Measurements from ENCODE around the gene COL6A2.

COL6A2 gene

DNA sequence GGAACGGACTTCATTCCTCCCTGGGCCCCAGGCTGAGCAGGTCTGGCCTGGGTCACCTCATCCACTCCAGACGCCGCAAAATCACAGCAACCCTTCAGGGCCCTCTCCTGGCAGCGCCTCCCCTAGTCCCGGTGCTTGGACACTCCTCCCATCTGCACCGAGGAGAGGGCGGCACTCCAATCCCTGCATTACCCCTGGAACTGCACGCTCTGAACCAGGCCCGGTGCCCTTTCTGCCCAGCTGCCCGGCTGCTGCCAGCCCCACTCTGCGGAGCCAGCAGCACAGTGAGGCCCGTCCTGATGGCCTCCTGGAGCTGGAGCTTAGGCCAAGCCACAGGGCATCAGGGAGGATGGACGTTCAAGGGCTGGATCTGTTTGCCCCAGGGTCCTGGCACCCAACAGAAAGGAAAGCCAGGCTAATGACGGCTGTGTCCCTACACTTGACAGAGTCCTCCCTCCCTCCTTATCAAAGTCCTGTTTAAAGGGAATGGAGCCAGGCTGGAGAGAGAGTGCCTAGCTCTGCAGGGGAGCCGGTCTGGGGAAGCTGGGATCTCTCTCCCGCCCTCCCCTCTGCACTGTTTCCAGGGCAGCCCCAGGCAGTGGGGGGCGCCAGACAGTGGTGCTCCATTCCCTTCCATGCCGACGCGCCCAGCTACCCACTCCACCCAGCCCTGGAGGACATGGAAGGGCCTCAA is 12.7 kb downstream of the COL6A2 start:
- TF ChIP-seq, protein P1, sequence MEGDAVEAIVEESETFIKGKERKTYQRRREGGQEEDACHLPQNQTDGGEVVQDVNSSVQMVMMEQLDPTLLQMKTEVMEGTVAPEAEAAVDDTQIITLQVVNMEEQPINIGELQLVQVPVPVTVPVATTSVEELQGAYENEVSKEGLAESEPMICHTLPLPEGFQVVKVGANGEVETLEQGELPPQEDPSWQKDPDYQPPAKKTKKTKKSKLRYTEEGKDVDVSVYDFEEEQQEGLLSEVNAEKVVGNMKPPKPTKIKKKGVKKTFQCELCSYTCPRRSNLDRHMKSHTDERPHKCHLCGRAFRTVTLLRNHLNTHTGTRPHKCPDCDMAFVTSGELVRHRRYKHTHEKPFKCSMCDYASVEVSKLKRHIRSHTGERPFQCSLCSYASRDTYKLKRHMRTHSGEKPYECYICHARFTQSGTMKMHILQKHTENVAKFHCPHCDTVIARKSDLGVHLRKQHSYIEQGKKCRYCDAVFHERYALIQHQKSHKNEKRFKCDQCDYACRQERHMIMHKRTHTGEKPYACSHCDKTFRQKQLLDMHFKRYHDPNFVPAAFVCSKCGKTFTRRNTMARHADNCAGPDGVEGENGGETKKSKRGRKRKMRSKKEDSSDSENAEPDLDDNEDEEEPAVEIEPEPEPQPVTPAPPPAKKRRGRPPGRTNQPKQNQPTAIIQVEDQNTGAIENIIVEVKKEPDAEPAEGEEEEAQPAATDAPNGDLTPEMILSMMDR (IDR thresholded peaks at IDR 0.05; ENCODE audit: low read depth, low read length) = no peak
- no peak for DNase-seq (ENCODE audit: low read depth in 2 of 2)
- H3K4me3 ChIP-seq (replicated peaks in 1 of 2; ENCODE audit: low read depth in 2 of 2, low read length in 2 of 2) = no peak overlapping the region

DNA sequence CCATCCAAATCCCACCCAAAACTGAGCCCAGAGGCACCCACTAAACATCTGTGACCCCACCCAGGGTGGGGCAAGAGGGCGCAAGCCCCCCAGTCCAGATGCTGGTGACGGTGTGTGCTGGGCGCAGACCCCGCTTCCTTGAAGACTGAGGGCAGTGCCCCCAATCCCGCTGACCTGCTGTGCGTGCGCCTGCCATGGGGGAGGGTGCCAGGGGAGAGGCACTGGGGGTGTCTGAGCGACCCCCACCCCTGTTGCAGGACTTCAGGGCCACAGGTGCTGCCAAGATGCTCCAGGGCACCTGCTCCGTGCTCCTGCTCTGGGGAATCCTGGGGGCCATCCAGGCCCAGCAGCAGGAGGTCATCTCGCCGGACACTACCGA is 13.3 kb downstream of the COL6A2 start:
- no peak for DNase-seq (ENCODE audit: low read depth in 2 of 2)
- TF ChIP-seq, protein P1 (IDR thresholded peaks at IDR 0.05; ENCODE audit: low read depth, low read length) = no peak
- no peak overlapping the region for H3K4me3 ChIP-seq (replicated peaks in 1 of 2; ENCODE audit: low read depth in 2 of 2, low read length in 2 of 2)

DNA sequence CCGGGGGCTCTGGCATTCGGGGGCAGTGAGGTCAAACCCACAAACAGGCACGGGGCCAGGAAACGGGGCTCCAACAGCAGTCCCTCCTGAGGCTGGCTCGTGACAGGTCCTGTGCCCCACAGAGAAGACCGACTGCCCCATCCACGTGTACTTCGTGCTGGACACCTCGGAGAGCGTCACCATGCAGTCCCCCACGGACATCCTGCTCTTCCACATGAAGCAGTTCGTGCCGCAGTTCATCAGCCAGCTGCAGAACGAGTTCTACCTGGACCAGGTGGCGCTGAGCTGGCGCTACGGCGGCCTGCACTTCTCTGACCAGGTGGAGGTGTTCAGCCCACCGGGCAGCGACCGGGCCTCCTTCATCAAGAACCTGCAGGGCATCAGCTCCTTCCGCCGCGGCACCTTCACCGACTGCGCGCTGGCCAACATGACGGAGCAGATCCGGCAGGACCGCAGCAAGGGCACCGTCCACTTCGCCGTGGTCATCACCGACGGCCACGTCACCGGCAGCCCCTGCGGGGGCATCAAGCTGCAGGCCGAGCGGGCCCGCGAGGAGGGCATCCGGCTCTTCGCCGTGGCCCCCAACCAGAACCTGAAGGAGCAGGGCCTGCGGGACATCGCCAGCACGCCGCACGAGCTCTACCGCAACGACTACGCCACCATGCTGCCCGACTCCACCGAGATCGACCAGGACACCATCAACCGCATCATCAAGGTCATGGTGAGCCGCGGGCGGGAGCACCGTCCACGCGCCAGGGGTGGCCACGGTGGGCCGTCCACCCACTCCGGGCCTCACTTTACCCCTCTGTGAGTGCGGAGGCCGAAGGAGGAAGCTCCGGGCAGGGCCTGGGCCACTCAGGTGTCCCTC is 14.2 kb downstream of the COL6A2 start:
- TF ChIP-seq, protein P1 (IDR thresholded peaks at IDR 0.05; ENCODE audit: low read depth, low read length) = no peak
- DNase-seq (ENCODE audit: low read depth in 2 of 2) = no peak
- H3K4me3 ChIP-seq (replicated peaks in 1 of 2; ENCODE audit: low read depth in 2 of 2, low read length in 2 of 2) = no peak overlapping the region

DNA sequence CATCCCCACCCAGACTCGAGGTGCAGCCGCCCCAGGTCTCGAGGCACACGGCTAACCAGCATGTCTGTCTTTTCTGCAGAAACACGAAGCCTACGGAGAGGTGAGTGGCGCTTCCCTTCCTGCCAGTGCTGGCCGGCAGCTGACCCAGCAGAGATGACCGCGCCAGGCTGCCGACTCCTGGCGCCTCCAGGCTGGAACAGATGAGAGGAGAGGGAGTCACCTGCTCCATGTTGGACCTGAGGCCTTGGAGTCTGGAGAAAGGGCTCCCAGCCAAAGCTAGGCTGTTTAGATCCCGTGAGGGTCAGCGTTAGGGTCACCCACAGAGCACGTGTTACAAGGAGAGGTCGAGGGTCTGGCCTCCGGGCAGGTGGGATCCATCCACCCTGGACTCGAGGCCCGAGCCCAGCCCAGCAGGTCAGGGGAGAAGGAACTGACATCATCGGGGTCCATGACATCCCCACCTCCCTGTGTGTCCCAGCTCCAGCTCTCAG is 14.9 kb downstream of the COL6A2 start:
- TF ChIP-seq, protein P1 (IDR thresholded peaks at IDR 0.05; ENCODE audit: low read depth, low read length) = no peak
- no peak for DNase-seq (ENCODE audit: low read depth in 2 of 2)
- H3K4me3 ChIP-seq (replicated peaks in 1 of 2; ENCODE audit: low read depth in 2 of 2, low read length in 2 of 2) = no peak overlapping the region

DNA sequence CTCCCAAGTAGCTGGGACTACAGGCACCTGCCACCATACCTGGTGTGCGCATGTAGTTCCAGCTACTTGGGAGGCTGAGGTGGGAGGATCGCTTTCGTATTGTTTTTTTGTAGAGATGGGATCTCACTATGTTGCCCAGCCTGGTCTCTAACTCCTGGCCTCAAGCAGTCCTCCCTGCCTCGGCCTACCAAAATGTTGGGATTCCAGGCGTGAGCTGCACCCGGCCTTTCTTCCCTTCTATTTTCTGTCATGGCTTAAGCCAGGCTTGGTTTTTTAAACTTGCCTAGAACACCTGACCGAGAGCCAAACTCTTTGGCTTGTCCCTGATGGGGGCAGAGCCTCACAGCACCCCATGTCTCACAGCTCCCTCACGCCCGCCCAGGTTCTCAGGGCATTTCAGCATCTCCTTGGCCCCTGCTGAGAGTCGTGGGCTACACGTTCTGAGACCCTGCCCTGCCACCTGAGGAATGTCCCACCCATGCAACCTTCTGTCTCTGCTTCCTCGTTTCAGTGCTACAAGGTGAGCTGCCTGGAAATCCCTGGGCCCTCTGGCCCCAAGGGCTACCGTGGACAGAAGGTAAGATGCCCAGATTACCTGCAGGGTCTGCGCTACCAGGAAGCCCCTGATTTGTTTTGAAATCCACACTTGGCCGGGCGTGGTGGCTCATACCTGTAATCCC is 15.7 kb downstream of the COL6A2 start:
- no peak overlapping the region for H3K4me3 ChIP-seq (replicated peaks in 1 of 2; ENCODE audit: low read depth in 2 of 2, low read length in 2 of 2)
- TF ChIP-seq, protein P1 (IDR thresholded peaks at IDR 0.05; ENCODE audit: low read depth, low read length) = no peak
- DNase-seq (ENCODE audit: low read depth in 2 of 2) = no peak

DNA sequence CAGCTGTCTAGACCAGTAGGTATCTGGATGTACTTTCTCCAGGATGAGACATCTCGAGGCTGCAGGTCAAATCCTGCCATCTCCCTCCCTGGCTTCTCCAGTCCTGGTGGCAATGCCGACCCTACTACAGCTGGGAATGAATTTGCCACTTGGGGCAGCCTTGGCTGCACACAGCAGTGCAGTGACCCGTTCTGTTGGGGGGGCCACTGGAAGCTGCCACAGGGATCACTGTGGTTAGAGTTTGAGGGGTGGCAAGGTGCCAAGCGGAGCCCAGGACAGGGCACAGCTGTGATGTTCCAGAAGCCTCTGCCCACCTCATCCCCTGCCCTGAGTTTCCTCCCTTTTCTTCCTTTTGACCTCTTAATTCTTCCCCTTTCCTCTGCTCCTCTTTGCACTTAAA is 17.1 kb downstream of the COL6A2 start:
- no peak overlapping the region for H3K4me3 ChIP-seq (replicated peaks in 1 of 2; ENCODE audit: low read depth in 2 of 2, low read length in 2 of 2)
- TF ChIP-seq, protein P1 (IDR thresholded peaks at IDR 0.05; ENCODE audit: low read depth, low read length) = no peak
- no peak for DNase-seq (ENCODE audit: low read depth in 2 of 2)

Measured in cardiac fibroblast (primary cell).